Kidney (tissue), 14 donors: ENCODE data around the gene RNGTT. TPM values are rescaled to one million over a fixed set of nuclear protein-coding genes. Genes with fewer than 3 reads are reported as not detected.

Experiments
- DNase-seq, 5 donors: peaks; one replicate each; pipeline ENCODE4 v3.0.0-alpha.2; 2013 to 2020
- FAIRE-seq: peaks from 2 replicates; lab custom pipeline; 2012; peaks lifted over from hg19 to GRCh38; lab: Jason Lieb, UNC
- H3K27ac ChIP-seq, 2 donors: one replicate each; pipeline ENCODE4 v1.7.0; 2013; ENCODE audit warnings: low read depth in 2 of 2, low read length in 2 of 2, inconsistent platforms in 1 of 2
- H3K27me3 ChIP-seq: one replicate; pipeline ENCODE4 v1.7.1; 2013; ENCODE audit warnings: low read length, inconsistent platforms; ENCODE audit not compliant: control insufficient read depth, insufficient read depth
- H3K36me3 ChIP-seq, 3 donors: one replicate each; pipeline versions ENCODE4 v1.7.0 to v1.7.1; 2013; ENCODE audit warnings: low read length in 3 of 3, control low read depth in 1 of 3, inconsistent platforms in 1 of 3; ENCODE audit not compliant: insufficient read depth in 3 of 3, control insufficient read depth in 2 of 3
- H3K4me1 ChIP-seq, 3 donors: one replicate each; pipeline versions ENCODE4 v1.7.0 to v1.7.1; 2013; ENCODE audit warnings: low read length in 3 of 3, inconsistent platforms in 1 of 3, low read depth in 1 of 3; ENCODE audit not compliant: control insufficient read depth in 2 of 3, insufficient read depth in 2 of 3
- H3K4me3 ChIP-seq, 3 donors: one replicate each; pipeline versions ENCODE4 v1.7.0 to v1.8.1; 2013; ENCODE audit warnings: low read length in 3 of 3, control low read depth in 1 of 3, inconsistent platforms in 1 of 3
- H3K9ac ChIP-seq, 3 donors: one replicate each; pipeline versions ENCODE4 v1.7.0 to v1.7.1; 2013; ENCODE audit warnings: low read length in 3 of 3, control low read depth in 1 of 3, inconsistent platforms in 1 of 3
- H3K9me3 ChIP-seq, 3 donors: one replicate each; pipeline versions ENCODE4 v1.7.0 to v1.7.1; 2013; ENCODE audit warnings: low read length in 3 of 3, control low read depth in 1 of 3, inconsistent platforms in 1 of 3; ENCODE audit not compliant: control insufficient read depth in 2 of 3, insufficient read depth in 1 of 3
- CTCF ChIP-seq: IDR thresholded peaks from 3 replicates; pipeline ENCODE4 v1.5.1; 2012; ENCODE audit warnings: mild to moderate bottlenecking, moderate library complexity, borderline replicate concordance; ENCODE audit not compliant: insufficient read depth; ENCODE audit errors: extremely low read depth
- intact Hi-C: fragments of 100-400 bp; cut with DNase I; formaldehyde crosslinking; loops from one replicate; pipeline ENCODE4 v1.11.1; 2022
- polyA plus RNA-seq: library from polyadenylated mRNA; stranded (reverse); fragments of 350-450 nt; fragmentation: Illumina TruSeq; extraction: RNeasy Lipid Tissue Mini Kit (QIAGEN cat#74804); gene quantifications from one replicate; pipeline ENCODE4 v1.2.3, GENCODE V29; 2014; ENCODE audit warnings: low read depth, low replicate concordance; ENCODE audit not compliant: insufficient read depth
- total RNA-seq: library from RNA; stranded (reverse); fragmentation: NEBNext Ultra II Directional; extraction: Animal tissue kit (Norgen Biotek cat#: 25700); gene quantifications from one replicate; pipeline ENCODE4 v1.2.1, GENCODE V29; 2021
- donor health status: control.
- donor health status: control.
- donor health status: control.
- donor health status: control.
- donor health status: control.
- donor health status: DM: yes; HTN: yes; CAD: no.
- donor health status: Normal renal cell carcinoma (clear cell type).

RNGTT gene
- total and polyA plus RNA-seq, 2 donors from 2014 or later = 5.4 to 13.8 TPM

GRCh38 chr6:88866856-88867255 is 96.6 kb downstream of the RNGTT start:
- FAIRE-seq (no peak), DNase-seq (no peak)
- Histone ChIP-seq H3K27ac (no peak overlapping the region), H3K4me3 (no peak overlapping the region), H3K9ac (no peak overlapping the region), H3K9me3 (no peaks in the 10 kb centered on the region), H3K4me1 (peaks cover 0 to 9% (median 3%) of the 10 kb centered on the region in 3 donors), H3K36me3 (no peaks in the 10 kb centered on the region), H3K27me3 (no peaks in the 10 kb centered on the region)
- intact Hi-C loops = no loop called here
- TF ChIP-seq CTCF = no peak

- intact Hi-C loops = no loop called here
- TF ChIP-seq CTCF = no peak
- Histone ChIP-seq H3K9ac (no peak overlapping the region), H3K4me3 (no peak overlapping the region), H3K4me1 (peaks cover 0 to 9% (median 3%) of the 10 kb centered on the region in 3 donors), H3K9me3 (no peaks in the 10 kb centered on the region), H3K27me3 (no peaks in the 10 kb centered on the region), H3K27ac (no peak overlapping the region), H3K36me3 (no peaks in the 10 kb centered on the region)
- no peak for FAIRE-seq
- DNase-seq = no peak
Measured at GRCh38 chr6:88865275-88865674, 98.1 kb downstream of the RNGTT start.

- intact Hi-C loops = no loop called here
- no peak for TF ChIP-seq CTCF
- Histone ChIP-seq H3K27ac (no peak overlapping the region), H3K36me3 (no peaks in the 10 kb centered on the region), H3K9ac (no peak overlapping the region), H3K9me3 (no peaks in the 10 kb centered on the region), H3K4me3 (no peak overlapping the region), H3K4me1 (peaks cover 0 to 6% (median 3%) of the 10 kb centered on the region in 3 donors), H3K27me3 (no peaks in the 10 kb centered on the region)
- FAIRE-seq (no peak), DNase-seq (no peak)
Measured at GRCh38 chr6:88864359-88865054, 98.9 kb downstream of the RNGTT start.

GRCh38 chr6:88860310-88860709 is 103.1 kb downstream of the RNGTT start:
- H3K36me3 ChIP-seq = no peaks in the 10 kb centered on the region
- TF ChIP-seq CTCF = no peak
- H3K9me3 ChIP-seq = no peaks in the 10 kb centered on the region
- no peaks in the 10 kb centered on the region for H3K4me1 ChIP-seq
- H3K27ac ChIP-seq = no peak overlapping the region
- no peak overlapping the region for H3K9ac ChIP-seq
- DNase-seq = no peak
- no peak for FAIRE-seq
- no peaks in the 10 kb centered on the region for H3K27me3 ChIP-seq
- no peak overlapping the region for H3K4me3 ChIP-seq
- intact Hi-C loops = no loop called here
